HG03439 (cell line): ENCODE results near the gene ANO6.
"Not testable (repeated sequence)": the region's sequence is repeated elsewhere in the genome, so short reads cannot be mapped to it uniquely, and the experiment has no call there.

Experiments used
- ATAC-seq: cut with Tn5 transposase; IDR thresholded peaks from one replicate; pipeline ENCODE4 v1.9.1; 2021; ENCODE audit warnings: mild to moderate bottlenecking, moderate library complexity; ENCODE audit not compliant: unreplicated experiment

ANO6 gene, protein sequence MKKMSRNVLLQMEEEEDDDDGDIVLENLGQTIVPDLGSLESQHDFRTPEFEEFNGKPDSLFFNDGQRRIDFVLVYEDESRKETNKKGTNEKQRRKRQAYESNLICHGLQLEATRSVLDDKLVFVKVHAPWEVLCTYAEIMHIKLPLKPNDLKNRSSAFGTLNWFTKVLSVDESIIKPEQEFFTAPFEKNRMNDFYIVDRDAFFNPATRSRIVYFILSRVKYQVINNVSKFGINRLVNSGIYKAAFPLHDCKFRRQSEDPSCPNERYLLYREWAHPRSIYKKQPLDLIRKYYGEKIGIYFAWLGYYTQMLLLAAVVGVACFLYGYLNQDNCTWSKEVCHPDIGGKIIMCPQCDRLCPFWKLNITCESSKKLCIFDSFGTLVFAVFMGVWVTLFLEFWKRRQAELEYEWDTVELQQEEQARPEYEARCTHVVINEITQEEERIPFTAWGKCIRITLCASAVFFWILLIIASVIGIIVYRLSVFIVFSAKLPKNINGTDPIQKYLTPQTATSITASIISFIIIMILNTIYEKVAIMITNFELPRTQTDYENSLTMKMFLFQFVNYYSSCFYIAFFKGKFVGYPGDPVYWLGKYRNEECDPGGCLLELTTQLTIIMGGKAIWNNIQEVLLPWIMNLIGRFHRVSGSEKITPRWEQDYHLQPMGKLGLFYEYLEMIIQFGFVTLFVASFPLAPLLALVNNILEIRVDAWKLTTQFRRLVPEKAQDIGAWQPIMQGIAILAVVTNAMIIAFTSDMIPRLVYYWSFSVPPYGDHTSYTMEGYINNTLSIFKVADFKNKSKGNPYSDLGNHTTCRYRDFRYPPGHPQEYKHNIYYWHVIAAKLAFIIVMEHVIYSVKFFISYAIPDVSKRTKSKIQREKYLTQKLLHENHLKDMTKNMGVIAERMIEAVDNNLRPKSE

DNA sequence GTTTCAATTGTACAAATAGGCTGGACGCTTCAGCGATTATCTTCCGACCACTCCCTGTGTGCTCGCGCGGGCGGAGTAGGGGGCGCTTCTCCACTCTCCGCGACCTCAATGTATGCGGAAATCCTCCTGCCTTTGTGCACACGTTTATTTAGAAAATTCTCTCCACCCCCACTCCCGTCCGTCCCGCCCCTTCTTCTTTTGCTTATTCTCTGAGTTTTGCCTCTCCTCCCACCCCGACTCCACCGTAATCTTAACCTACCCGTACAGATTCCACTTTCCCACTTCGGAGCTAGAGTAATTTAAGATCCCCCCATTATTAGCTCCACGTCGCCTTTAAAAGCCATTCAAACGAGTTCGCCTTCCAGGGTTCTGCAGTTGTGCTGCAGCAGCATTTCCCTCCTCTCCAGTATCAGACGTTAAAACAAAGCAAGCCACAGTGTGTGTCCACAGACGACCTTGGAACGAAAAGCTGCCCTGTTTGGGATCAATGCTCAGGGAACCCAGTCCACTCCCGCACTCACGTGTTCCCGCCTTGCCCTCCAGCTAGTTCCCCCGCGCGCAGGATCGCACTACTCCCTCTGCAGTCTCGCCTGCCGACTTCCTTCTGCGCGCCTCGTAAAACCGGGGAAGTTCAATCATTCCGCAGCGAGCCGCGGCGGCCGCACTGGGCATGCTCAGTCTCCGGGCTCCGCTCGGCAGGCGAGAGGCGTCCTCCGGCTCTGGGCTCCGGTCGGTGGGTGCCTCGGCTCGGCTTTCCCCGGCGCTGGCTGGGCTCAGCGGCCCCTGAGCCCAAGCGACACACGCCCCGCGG is at the start of gene ANO6:
Gene ANO6 (plus strand): TSS at position 677 of the 811 bp plus-strand sequence. CDS start 227 bp downstream, outside the sequence.
- ATAC-seq = peak; percentile 67

DNA sequence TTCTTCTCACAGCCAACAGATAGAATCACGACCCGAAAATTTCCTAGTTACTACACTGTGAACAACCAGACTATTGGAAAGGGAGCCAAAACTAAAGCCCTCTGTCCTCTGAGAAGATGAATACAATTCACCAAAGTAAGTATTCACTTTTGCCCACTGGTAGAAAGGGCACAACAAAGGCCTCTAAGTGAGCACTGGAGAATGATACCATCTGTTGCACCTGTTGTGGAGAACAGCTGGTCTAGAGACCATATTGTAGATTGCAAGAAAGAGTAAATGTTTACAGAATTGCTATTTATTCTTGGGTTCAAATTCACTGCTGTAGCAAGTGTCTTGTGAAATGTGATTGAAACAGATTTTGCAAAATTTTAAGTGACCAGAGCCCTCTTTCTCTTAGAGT is 46.9 kb upstream of the ANO6 start:
- no peak for ATAC-seq

- ATAC-seq = peak; percentile 60
These were observed 45.3 kb upstream of the ANO6 start for GRCh38 chr12:45170456-45171042.

DNA sequence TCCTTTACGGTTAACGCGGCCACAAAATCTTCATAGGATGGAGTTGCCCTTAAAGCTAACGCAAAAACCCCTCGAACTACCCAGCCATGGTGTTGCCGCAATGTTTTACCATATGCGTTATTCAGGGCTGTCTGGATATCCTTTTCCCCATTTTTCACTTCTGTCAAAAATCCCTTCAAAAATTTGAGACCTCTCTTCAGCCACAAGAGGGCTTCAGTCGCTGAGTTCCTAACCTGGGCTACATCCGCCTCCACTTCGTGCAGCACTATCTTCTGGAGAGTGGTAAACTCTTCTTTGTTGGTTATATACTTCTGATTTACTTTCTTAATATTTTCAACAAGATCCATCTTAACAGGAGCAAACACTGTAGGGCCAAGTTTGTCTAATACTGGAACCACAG is 42.6 kb upstream of the ANO6 start:
- not testable (repeated sequence) for ATAC-seq

DNA sequence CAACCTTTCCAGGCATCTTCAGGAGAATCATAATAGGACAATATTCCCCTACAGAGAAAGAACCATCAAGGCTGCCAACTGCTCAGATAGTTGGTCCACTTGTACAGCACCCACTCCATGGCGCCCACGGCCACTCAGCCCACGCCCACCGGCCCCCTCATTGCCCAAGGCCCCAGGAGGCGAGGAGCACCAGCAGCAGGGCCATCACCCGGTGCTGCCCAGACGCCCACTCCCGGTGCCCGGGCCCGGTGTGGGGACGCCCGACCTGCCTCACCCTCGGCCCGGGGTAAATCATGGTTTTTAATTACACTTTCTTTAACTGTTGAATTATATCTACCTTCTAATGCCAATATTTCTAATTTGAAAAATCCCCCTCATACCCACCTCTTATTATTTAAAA is 41.3 kb upstream of the ANO6 start:
- ATAC-seq = no peak

DNA sequence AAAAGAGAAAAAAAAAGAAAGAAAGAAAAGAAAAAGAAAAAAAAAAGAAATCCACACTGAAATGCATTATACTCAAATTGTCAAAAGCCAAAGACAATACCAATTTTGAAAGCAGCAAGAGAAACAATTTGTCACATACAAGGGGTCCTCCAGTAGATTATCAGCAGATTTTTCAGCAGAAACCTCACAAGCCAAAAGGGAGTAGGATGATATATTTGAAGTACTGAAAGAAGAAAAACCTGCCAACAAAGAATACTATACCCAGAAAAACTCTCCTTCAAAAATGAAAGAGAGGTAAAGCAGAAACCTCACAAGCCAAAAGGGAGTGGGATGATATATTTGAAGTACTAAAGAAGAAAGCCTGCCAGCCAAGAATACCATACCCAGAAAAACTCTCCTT is 37.1 kb upstream of the ANO6 start:
- ATAC-seq = no peak

DNA sequence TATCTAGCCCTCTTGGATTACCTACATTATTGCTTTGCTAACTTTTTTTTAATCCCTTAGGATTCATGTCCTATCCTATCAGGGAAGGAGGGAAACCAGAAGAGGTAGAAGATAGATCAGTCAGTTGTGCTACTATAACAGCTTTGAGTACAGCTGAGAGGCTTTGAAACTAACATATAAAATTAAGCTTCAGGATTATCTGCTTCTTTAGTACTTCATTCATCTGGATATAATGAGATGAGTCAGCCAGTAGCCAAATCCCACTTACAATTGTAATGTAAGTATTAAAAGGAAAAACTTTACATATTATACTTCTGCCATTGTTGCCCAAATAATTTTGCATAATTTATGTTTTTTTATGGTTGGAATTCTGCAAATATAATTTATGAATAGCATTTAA is 33.4 kb upstream of the ANO6 start:
- ATAC-seq = no peak

GRCh38 chr12:45183246-45183645 is 32.6 kb upstream of the ANO6 start:
- no peak for ATAC-seq

DNA sequence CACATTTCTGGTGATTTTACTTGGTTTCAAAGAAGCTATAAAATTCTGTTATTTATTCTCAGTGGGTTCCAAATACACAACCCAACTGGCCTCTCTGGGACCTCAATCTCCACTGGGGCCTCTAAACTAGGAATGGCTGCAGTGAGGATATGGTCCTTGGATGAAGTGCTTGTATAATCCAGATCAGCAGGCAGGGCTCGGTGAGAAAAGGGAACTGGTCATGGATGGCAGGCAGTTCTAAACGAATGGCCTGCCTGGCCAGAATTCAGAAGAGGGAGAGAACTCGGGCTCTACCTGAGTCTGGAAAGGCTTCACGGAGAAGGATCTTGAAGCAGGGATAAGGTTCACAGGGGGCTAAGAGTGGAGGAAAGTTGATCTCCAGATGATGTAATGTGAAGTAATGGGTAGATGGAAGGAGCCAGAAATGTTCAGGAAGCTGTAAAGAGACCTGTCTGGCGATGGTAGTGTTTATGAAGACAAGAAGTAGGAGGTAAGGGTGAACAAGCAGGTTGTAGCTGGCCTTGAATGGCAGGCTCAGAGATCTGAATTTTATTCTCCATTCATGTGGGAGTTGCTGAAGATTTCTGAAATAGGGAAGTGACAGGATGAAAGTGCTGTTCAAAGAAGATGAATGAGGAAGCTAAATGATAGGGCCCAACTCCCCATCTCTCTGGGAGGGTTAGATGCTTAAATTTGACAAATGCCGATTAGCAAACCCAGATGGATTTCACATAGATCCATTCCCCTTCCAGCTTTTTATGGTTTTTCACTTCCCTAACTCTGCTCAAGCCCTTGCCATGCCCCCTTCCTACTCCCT is 31.5 kb upstream of the ANO6 start:
- no peak for ATAC-seq

DNA sequence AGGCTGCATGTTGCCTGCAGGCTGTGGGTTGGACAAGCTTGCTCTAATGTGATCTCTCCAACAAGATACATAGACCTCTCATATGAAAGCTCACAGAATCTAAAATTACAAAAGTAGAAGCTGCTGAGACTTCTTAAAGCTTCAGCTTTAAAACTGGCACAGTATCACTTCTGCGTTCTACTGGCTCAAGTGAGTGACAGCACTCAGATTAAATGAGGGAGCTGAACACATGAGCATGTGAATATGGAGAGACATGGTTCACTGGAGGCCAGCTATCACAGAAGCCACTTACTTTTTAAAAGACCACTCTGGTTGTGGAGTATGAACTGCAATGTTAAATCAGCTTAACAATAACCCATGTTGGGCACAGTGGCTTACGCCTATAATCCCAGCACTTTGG is 29.1 kb upstream of the ANO6 start:
- no peak for ATAC-seq

- no peak for ATAC-seq
These were observed 26.0 kb upstream of the ANO6 start for GRCh38 chr12:45189766-45190403.

- ATAC-seq = no peak
These were observed 24.7 kb upstream of the ANO6 start for GRCh38 chr12:45191239-45191638.

DNA sequence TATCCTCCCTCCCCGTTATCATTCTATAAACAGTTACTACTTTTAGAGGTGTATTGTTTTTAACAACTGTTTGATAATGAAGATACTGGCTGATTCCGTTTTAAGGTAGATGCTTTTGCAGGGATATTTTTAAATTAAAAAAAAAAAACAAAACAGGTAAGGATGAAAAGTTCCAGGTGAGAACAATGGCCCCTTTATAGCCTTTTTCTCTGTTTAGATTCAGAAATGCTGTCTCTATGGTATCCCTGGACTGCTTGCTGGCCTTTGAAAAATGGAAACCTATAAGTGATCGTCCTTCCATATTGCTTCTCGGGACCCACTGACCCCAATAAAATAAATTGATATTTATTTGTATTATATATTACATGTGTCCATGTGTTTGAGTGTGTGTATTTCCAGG is 23.2 kb upstream of the ANO6 start:
- no peak for ATAC-seq

- no peak for ATAC-seq
These were observed 15.3 kb upstream of the ANO6 start for GRCh38 chr12:45200491-45201043.

DNA sequence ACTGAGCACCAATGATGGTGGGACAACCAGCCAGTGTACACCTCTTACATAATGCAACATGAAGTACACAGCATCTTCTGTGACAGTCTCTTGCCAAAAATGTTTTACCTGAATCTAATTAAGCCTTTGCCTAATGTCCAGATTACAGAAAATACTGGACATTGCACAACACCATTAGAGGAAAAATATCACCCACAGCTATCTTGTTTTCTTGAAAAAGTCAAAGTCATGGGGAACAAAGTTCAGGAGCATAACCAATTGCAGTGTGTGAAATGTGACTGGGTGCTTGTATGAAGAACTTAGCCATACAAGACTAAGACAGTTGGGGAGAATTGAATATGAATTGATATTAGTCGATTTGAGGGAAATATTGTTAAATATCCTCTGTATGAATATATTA is 12.1 kb upstream of the ANO6 start:
- ATAC-seq = no peak

DNA sequence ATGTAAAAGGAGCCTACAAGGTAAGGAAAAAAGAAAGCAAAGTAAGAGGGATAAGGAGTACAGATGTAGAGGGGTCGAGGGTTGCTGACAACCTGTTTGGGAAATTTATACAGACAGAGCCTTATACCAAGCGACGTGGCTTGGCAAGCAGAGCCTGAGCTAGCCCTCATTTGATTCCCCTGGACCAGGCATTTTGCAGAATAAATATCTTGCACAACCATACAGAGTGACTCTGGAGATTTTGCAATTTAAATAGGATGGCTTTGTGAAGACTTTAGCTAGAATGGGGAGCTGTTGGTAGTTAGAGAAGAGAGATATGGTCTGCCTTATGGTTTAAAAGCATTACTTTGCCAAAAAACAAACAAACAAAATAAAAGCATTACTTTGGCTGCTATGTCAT is 11.1 kb upstream of the ANO6 start:
- no peak for ATAC-seq

DNA sequence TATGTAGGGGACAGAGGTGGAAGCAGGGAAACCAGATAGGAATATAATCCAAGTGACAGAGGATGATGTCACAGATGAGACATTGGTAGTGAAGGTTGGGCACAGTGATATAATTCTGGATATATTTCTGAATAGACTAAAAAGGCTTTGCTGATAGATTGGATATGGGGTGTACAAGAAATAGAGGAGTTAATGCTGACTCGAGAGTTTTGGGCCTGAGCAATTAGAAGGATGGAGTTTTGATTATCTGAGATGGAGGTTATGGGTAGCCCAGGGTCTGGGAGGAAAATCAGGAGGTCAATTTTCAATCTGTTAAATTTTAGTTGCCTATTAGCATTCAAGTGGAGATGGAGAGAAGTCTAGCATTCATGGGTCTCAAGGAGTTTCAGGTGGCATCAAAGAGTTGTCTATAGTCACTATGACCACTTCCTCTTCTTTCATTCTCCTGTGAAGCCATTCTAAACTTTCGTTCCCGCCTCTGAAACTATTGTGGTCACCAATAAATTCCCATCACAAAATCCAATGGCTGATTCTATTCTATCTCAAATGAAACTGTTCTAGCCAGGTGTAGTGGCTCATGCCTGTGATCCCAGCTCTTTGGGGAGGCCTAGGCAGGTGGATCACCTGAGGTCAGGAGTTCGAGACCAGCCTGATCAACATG is 10.6 kb upstream of the ANO6 start:
- ATAC-seq = peak; percentile 56

DNA sequence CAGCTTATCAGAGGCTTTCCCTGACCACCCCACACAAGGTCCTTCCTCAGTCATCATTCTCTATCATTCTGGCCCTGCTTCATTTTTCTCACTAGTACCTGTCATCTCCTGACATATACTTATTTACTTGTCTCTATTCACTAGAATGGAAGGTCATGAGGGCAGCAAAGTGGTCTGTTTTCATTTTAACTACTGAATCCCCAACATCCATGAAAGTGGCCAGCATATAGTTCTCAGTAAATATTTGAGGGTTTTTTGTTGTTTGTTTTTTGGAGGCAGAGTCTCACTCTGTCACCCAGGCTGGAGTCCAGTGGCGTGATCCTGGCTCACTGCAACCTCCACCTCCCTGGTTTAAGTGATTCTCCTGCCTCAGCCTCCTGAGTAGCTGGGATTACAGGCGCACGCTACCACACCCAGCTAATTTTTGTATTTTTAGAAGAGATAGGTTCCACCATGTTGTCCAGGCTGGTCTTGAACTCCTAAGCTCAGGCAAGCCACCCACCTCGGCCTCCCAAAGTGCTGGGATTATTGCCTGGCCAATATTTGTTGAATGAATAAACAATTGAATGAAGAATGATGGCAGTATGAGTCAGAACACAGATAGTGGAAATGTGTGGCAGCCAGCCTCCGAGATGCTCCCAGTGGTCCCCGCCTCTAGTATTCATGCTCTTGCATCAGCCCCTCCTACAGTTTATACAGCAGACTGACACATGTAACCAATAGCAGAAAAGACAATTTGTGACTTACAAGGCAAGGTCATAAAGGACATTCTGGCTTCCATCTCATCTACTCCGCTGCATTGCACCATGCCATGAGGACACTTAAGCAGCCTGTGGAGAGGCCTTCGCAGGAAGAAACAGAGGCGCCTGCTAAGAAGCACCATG is 7.0 kb upstream of the ANO6 start:
- no peak for ATAC-seq
